Measurements from ENCODE around the gene UBN1. TPM values are rescaled to one million over a fixed set of nuclear protein-coding genes. Genes with fewer than 3 reads are reported as not detected.

The UBN1 gene
- total RNA-seq, 1 experiment from 2014 or later: 51.0 TPM

DNA sequence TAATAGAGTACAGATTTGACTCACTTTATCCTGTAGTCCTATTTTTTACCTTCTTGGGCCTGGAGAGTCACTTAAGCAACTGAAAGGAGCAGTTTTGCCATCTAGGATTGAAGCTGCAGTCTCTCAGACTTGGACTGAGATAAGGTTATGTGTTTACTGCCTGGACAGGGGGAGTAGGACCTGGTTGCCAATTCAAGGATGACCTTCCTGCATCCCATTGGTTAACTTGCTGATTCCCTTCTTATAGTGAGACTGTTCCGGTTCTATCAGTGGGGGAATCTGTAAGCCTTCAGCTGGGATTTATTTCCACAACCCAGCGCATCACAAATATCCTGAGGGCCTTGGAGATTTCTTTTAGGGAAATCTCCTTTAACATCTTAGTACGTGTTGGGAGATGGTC is 2.9 kb downstream of the UBN1 start:
- no TSS peak for BruUV-seq (replicated peaks)
- no peak overlapping the region for H3K4me3 ChIP-seq (ENCODE audit: low read depth, low read length, poor library complexity, severe bottlenecking)
- POLR2A ChIA-PET (ENCODE audit: low non-redundant PET): no interaction called here

DNA sequence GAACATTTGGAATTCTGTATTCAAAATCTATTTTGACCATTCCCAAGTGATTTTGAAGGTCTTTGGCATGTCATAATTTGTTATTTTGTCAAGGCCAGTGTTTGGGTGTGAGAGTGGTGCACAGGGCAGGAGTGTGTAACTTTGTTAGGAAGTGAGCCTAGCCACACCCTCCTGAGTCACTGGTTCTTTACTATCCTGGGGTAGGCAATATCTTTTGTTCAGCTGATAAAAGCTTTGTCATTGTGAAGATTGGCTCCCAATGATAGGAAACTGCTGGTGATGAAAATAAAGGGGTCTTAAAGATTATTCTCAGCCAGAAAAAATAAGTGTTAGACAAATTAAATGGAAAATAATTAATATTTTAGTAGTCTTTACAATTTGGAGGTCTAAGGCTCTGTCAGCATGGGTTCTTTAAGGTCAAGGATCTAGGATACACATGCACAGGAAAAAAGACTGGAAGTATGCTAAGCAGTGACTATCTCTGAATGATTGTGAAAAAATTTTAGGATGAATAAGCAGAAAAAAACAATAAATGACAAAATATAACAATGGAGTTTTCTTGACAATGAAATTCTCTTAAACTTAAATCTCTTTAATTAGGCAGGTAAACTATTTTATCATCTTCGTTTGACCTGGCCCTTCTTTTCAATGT is 5.1 kb downstream of the UBN1 start:
- H3K4me3 ChIP-seq (ENCODE audit: low read depth, low read length, poor library complexity, severe bottlenecking): no peak overlapping the region
- ChIA-PET CTCF (no interaction called here), POLR2A (ENCODE audit: low non-redundant PET) (no interaction called here)
- intact Hi-C loops (cut with micrococcal nuclease; ENCODE audit: unreplicated experiment): no loop called here
- no TSS peak for BruUV-seq (replicated peaks)
- no peaks in the 10 kb centered on the region for H3K27me3 ChIP-seq (replicated peaks; ENCODE audit: insufficient read depth, low read depth, low read length, poor library complexity)
- peaks cover 35% of the 10 kb centered on the region for H3K36me3 ChIP-seq (ENCODE audit: insufficient read depth, low read length, poor library complexity, severe bottlenecking)
- H3K9me3 ChIP-seq (ENCODE audit: low read depth, low read length, poor library complexity, severe bottlenecking): no peaks in the 10 kb centered on the region
- TF ChIP-seq EZH2 (IDR thresholded peaks at IDR 0.05; ENCODE audit: borderline replicate concordance, low read depth, low read length, poor library complexity, severe bottlenecking): no peak
- TF ChIP-seq, protein P1, sequence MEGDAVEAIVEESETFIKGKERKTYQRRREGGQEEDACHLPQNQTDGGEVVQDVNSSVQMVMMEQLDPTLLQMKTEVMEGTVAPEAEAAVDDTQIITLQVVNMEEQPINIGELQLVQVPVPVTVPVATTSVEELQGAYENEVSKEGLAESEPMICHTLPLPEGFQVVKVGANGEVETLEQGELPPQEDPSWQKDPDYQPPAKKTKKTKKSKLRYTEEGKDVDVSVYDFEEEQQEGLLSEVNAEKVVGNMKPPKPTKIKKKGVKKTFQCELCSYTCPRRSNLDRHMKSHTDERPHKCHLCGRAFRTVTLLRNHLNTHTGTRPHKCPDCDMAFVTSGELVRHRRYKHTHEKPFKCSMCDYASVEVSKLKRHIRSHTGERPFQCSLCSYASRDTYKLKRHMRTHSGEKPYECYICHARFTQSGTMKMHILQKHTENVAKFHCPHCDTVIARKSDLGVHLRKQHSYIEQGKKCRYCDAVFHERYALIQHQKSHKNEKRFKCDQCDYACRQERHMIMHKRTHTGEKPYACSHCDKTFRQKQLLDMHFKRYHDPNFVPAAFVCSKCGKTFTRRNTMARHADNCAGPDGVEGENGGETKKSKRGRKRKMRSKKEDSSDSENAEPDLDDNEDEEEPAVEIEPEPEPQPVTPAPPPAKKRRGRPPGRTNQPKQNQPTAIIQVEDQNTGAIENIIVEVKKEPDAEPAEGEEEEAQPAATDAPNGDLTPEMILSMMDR (conservative IDR thresholded peaks at IDR 0.05; ENCODE audit: low read depth, low read length): no peak
- no peak overlapping the region for H3K27ac ChIP-seq (ENCODE audit: low read depth, low read length, poor library complexity, severe bottlenecking)
- DNase-seq (ENCODE audit: low spot score): no peak
- H3K4me1 ChIP-seq (ENCODE audit: insufficient read depth, low read length, poor library complexity, severe bottlenecking): peaks cover 8% of the 10 kb centered on the region

More for the DNA sequence above, 2.9 kb downstream of the UBN1 start:
- CTCF ChIA-PET: no interaction called here
- Histone ChIP-seq H3K36me3 (ENCODE audit: insufficient read depth, low read length, poor library complexity, severe bottlenecking) (peaks cover 23% of the 10 kb centered on the region), H3K4me1 (ENCODE audit: insufficient read depth, low read length, poor library complexity, severe bottlenecking) (peaks cover 8% of the 10 kb centered on the region), H3K27me3 (replicated peaks; ENCODE audit: insufficient read depth, low read depth, low read length, poor library complexity) (no peaks in the 10 kb centered on the region), H3K27ac (ENCODE audit: low read depth, low read length, poor library complexity, severe bottlenecking) (no peak overlapping the region), H3K9me3 (ENCODE audit: low read depth, low read length, poor library complexity, severe bottlenecking) (no peaks in the 10 kb centered on the region)
- TF ChIP-seq, protein P1 (conservative IDR thresholded peaks at IDR 0.05; ENCODE audit: low read depth, low read length): no peak
- TF ChIP-seq EZH2 (IDR thresholded peaks at IDR 0.05; ENCODE audit: borderline replicate concordance, low read depth, low read length, poor library complexity, severe bottlenecking): no peak
- intact Hi-C loops (cut with micrococcal nuclease; ENCODE audit: unreplicated experiment): no loop called here
- DNase-seq (ENCODE audit: low spot score): no peak

DNA sequence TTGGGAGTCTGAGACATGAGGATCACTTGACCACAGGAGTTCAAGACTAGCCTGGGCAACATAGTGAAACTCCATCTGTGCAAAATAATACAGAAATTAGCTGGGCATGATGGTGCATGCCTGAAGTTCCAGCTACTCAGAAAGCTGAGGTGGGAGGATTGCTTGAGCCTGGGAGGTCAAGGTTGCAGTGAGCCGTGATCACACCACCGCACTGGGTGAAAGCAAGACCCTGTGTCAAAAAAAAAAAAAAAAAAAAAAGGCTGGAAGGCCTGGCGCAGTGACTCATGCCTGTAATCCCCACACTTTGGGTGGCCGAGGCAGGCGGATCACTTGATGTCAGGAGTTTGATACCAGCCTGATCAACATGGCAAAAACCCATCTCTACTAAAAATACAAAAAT is 8.1 kb downstream of the UBN1 start:
- intact Hi-C loops (cut with micrococcal nuclease; ENCODE audit: unreplicated experiment): no loop called here
- POLR2A ChIA-PET (ENCODE audit: low non-redundant PET): no interaction called here
- Histone ChIP-seq H3K27ac (ENCODE audit: low read depth, low read length, poor library complexity, severe bottlenecking) (no peak overlapping the region), H3K27me3 (replicated peaks; ENCODE audit: insufficient read depth, low read depth, low read length, poor library complexity) (no peaks in the 10 kb centered on the region), H3K4me3 (ENCODE audit: low read depth, low read length, poor library complexity, severe bottlenecking) (no peak overlapping the region), H3K36me3 (ENCODE audit: insufficient read depth, low read length, poor library complexity, severe bottlenecking) (peaks cover 64% of the 10 kb centered on the region), H3K9me3 (ENCODE audit: low read depth, low read length, poor library complexity, severe bottlenecking) (no peaks in the 10 kb centered on the region), H3K4me1 (ENCODE audit: insufficient read depth, low read length, poor library complexity, severe bottlenecking) (no peaks in the 10 kb centered on the region)
- TF ChIP-seq, protein P1 (conservative IDR thresholded peaks at IDR 0.05; ENCODE audit: low read depth, low read length): no peak
- TF ChIP-seq EZH2 (IDR thresholded peaks at IDR 0.05; ENCODE audit: borderline replicate concordance, low read depth, low read length, poor library complexity, severe bottlenecking): no peak
- no peak for DNase-seq (ENCODE audit: low spot score)
- CTCF ChIA-PET: no interaction called here
- BruUV-seq (replicated peaks): no TSS peak

Measured in A673 (cell line).